ENCODE measurements around the gene PLCH2. TPM values are rescaled to one million over a fixed set of nuclear protein-coding genes. Genes with fewer than 3 reads are reported as not detected.
"Not testable (repeated sequence)": the region's sequence is repeated elsewhere in the genome, so short reads cannot be mapped to it uniquely, and the experiment has no call there.

PLCH2 gene
- total RNA-seq, 2 donors from 2014 or later = 5.7 to 27.4 TPM

GRCh38 chr1:2452932-2453315 lies 23.2 kb upstream of the PLCH2 start:
- H3K4me1 ChIP-seq = no peaks in the 10 kb centered on the region
- H3K4me3 ChIP-seq = no peak overlapping the region
- DNase-seq (no peak), ATAC-seq (no peak)
- H3K27me3 ChIP-seq = no peaks in the 10 kb centered on the region
- no peaks in the 10 kb centered on the region for H3K36me3 ChIP-seq (replicated peaks in 1 of 2; ENCODE audit: insufficient read depth in 1 of 2, low read depth in 2 of 2)
- 68 to 69% methylated on average over 11 to 19 of the region's 19 CpGs for WGBS, 2 donors
- H3K9me3 ChIP-seq = no peaks in the 10 kb centered on the region
- TF ChIP-seq POLR2A (IDR thresholded peaks at IDR 0.05) (no peak), CTCF (IDR thresholded peaks at IDR 0.05) (no peak)
- intact Hi-C loops (cut with DNase I) = no loop called here
- no peak overlapping the region for H3K27ac ChIP-seq

GRCh38 chr1:2454227-2454626 lies 21.9 kb upstream of the PLCH2 start:
- WGBS, 2 donors = 40 to 54% methylated on average over 5 to 9 of the region's 10 CpGs
- no peak for TF ChIP-seq CTCF (IDR thresholded peaks at IDR 0.05)
- TF ChIP-seq POLR2A (IDR thresholded peaks at IDR 0.05) = no peak
- DNase-seq (no peak), ATAC-seq (no peak)
- Histone ChIP-seq H3K4me3 (no peak overlapping the region), H3K27ac (no peak overlapping the region), H3K9me3 (no peaks in the 10 kb centered on the region), H3K4me1 (no peaks in the 10 kb centered on the region), H3K36me3 (replicated peaks in 1 of 2; ENCODE audit: insufficient read depth in 1 of 2, low read depth in 2 of 2) (no peaks in the 10 kb centered on the region), H3K27me3 (no peaks in the 10 kb centered on the region)
- intact Hi-C loops (cut with DNase I) = no loop called here

GRCh38 chr1:2455757-2456156 lies 20.3 kb upstream of the PLCH2 start:
- ATAC-seq (no peak), DNase-seq (no peak)
- intact Hi-C loops (cut with DNase I) = no loop called here
- Histone ChIP-seq H3K9me3 (no peaks in the 10 kb centered on the region), H3K4me3 (no peak overlapping the region), H3K27me3 (no peaks in the 10 kb centered on the region), H3K4me1 (no peaks in the 10 kb centered on the region), H3K27ac (no peak overlapping the region), H3K36me3 (replicated peaks in 1 of 2; ENCODE audit: insufficient read depth in 1 of 2, low read depth in 2 of 2) (no peaks in the 10 kb centered on the region)
- 53% methylated on average over 12 to 21 of the region's 21 CpGs for WGBS, 2 donors
- no peak for TF ChIP-seq CTCF (IDR thresholded peaks at IDR 0.05)
- no peak for TF ChIP-seq POLR2A (IDR thresholded peaks at IDR 0.05)

GRCh38 chr1:2457444-2457843 lies 18.6 kb upstream of the PLCH2 start:
- TF ChIP-seq POLR2A (IDR thresholded peaks at IDR 0.05) (no peak), CTCF (IDR thresholded peaks at IDR 0.05) (no peak)
- Histone ChIP-seq H3K9me3 (no peaks in the 10 kb centered on the region), H3K27me3 (no peaks in the 10 kb centered on the region), H3K36me3 (replicated peaks in 1 of 2; ENCODE audit: insufficient read depth in 1 of 2, low read depth in 2 of 2) (no peaks in the 10 kb centered on the region), H3K4me3 (no peak overlapping the region), H3K27ac (no peak overlapping the region), H3K4me1 (no peaks in the 10 kb centered on the region)
- no peak for DNase-seq
- ATAC-seq = no peak
- intact Hi-C loops (cut with DNase I) = no loop called here
- WGBS, 2 donors = 60 to 65% methylated on average over 5 to 17 of the region's 17 CpGs

GRCh38 chr1:2458687-2459086 lies 17.4 kb upstream of the PLCH2 start:
- Histone ChIP-seq H3K9me3 (no peaks in the 10 kb centered on the region), H3K36me3 (replicated peaks in 1 of 2; ENCODE audit: insufficient read depth in 1 of 2, low read depth in 2 of 2) (no peaks in the 10 kb centered on the region), H3K27me3 (no peaks in the 10 kb centered on the region), H3K4me1 (no peaks in the 10 kb centered on the region), H3K4me3 (no peak overlapping the region), H3K27ac (no peak overlapping the region)
- no peak for TF ChIP-seq POLR2A (IDR thresholded peaks at IDR 0.05)
- TF ChIP-seq CTCF (IDR thresholded peaks at IDR 0.05) = no peak
- ATAC-seq (no peak), DNase-seq (no peak)
- intact Hi-C loops (cut with DNase I) = no loop called here
- 79 to 93% methylated on average over 3 to 17 of the region's 18 CpGs for WGBS, 2 donors

GRCh38 chr1:2459102-2459753 lies 16.9 kb upstream of the PLCH2 start:
- intact Hi-C loops (cut with DNase I); H3K9me3 ChIP-seq; H3K4me3 ChIP-seq; H3K27me3 ChIP-seq; ATAC-seq; H3K27ac ChIP-seq; H3K4me1 ChIP-seq; H3K36me3 ChIP-seq (replicated peaks in 1 of 2; ENCODE audit: insufficient read depth in 1 of 2, low read depth in 2 of 2); DNase-seq: not testable (repeated sequence)
- WGBS, 2 donors = 67 to 68% methylated on average over 10 to 13 of the region's 16 CpGs

Data from body of pancreas (tissue), 4 donors.